Activated naive CD8-positive, alpha-beta T cell treated with anti-CD3 and anti-CD28 coated beads for 36 hours (primary cell): ENCODE results near the gene TLCD2. TPM values are rescaled to one million over a fixed set of nuclear protein-coding genes. Genes with fewer than 3 reads are reported as not detected.
A peak's percentile ranks its signal among the peaks of the same experiment; 100 is the strongest.
"Not testable (repeated sequence)": the region's sequence is repeated elsewhere in the genome, so short reads cannot be mapped to it uniquely, and the experiment has no call there.

ENCODE experiments used
- DNase-seq: peaks from one replicate; pipeline ENCODE4 v3.0.0; 2021
- H3K27ac Mint-ChIP-seq: one replicate; pipeline ENCODE4 v1.8.0; 2022; ENCODE audit warnings: mild to moderate bottlenecking, moderate library complexity, mixed read lengths
- H3K27me3 Mint-ChIP-seq: one replicate; pipeline ENCODE4 v1.8.0; 2022; ENCODE audit warnings: mild to moderate bottlenecking, mixed read lengths
- H3K36me3 Mint-ChIP-seq: one replicate; pipeline ENCODE4 v1.8.0; 2021; ENCODE audit warnings: mild to moderate bottlenecking, mixed read lengths
- H3K4me1 Mint-ChIP-seq: one replicate; pipeline ENCODE4 v1.8.0; 2021; ENCODE audit warnings: mixed read lengths
- H3K4me3 Mint-ChIP-seq: one replicate; pipeline ENCODE4 v1.8.0; 2022; ENCODE audit warnings: mild to moderate bottlenecking, moderate library complexity, mixed read lengths
- H3K9me3 Mint-ChIP-seq: one replicate; pipeline ENCODE4 v1.8.0; 2022; ENCODE audit warnings: mixed read lengths
- total RNA-seq, 2 experiments: library from RNA; stranded (reverse); gene quantifications; one replicate each; pipeline ENCODE4 v1.2.3, GENCODE V29; 2021

TLCD2 gene
- total RNA-seq, 2 experiments from 2014 or later: 0.04 to 0.06 TPM

- no peak for DNase-seq
- Mint-ChIP-seq H3K36me3 (no peaks in the 10 kb centered on the region), H3K27ac (no peak overlapping the region), H3K4me1 (no peaks in the 10 kb centered on the region), H3K27me3 (no peaks in the 10 kb centered on the region), H3K9me3 (no peaks in the 10 kb centered on the region), H3K4me3 (no peak overlapping the region)
Observed at GRCh38 chr17:1690544-1691221, 19.5 kb downstream of the TLCD2 start.

- not testable (repeated sequence) for H3K4me3 Mint-ChIP-seq, H3K27ac Mint-ChIP-seq, H3K9me3 Mint-ChIP-seq, DNase-seq, H3K27me3 Mint-ChIP-seq
- Mint-ChIP-seq H3K4me1 (peaks cover 14% of the 10 kb centered on the region), H3K36me3 (peaks cover 12% of the 10 kb centered on the region)
Observed at GRCh38 chr17:1688405-1688804, 21.8 kb downstream of the TLCD2 start.

- H3K36me3 Mint-ChIP-seq: peaks cover 27% of the 10 kb centered on the region
- H3K4me3 Mint-ChIP-seq: no peak overlapping the region
- no peak for DNase-seq
- no peak overlapping the region for H3K27ac Mint-ChIP-seq
- H3K4me1 Mint-ChIP-seq: peaks cover 28% of the 10 kb centered on the region
- H3K9me3 Mint-ChIP-seq: no peaks in the 10 kb centered on the region
- no peaks in the 10 kb centered on the region for H3K27me3 Mint-ChIP-seq
Observed at GRCh38 chr17:1686086-1686485, 24.1 kb downstream of the TLCD2 start.

- Mint-ChIP-seq H3K27me3 (no peaks in the 10 kb centered on the region), H3K27ac (peak within 1 kb of the TSS; percentile 95), H3K4me1 (peaks cover 28% of the 10 kb centered on the region), H3K4me3 (peak within 1 kb of the TSS; percentile 98), H3K36me3 (peaks cover 32% of the 10 kb centered on the region), H3K9me3 (no peaks in the 10 kb centered on the region)
- peak; percentile 98 for DNase-seq
Observed at GRCh38 chr17:1684378-1685189, 25.6 kb downstream of the TLCD2 start, which contains the start of gene PRPF8. PRPF8 (minus strand) TSS chr17:1684867; CDS start chr17:1684571, 296 bp downstream.

- Mint-ChIP-seq H3K27me3 (no peaks in the 10 kb centered on the region), H3K9me3 (no peaks in the 10 kb centered on the region), H3K4me3 (peak overlapping the region; percentile 98), H3K4me1 (peaks cover 28% of the 10 kb centered on the region), H3K27ac (peak overlapping the region; percentile 95), H3K36me3 (peaks cover 37% of the 10 kb centered on the region)
- no peak for DNase-seq
Observed at GRCh38 chr17:1683459-1683858, 26.7 kb downstream of the TLCD2 start.

- no peak overlapping the region for H3K4me3 Mint-ChIP-seq
- H3K27me3 Mint-ChIP-seq: no peaks in the 10 kb centered on the region
- peaks cover 43% of the 10 kb centered on the region for H3K36me3 Mint-ChIP-seq
- H3K27ac Mint-ChIP-seq: no peak overlapping the region
- no peaks in the 10 kb centered on the region for H3K9me3 Mint-ChIP-seq
- H3K4me1 Mint-ChIP-seq: peaks cover 3% of the 10 kb centered on the region
- no peak for DNase-seq
Observed at GRCh38 chr17:1676401-1676800, 33.8 kb downstream of the TLCD2 start.

GRCh38 chr17:1673041-1673785 is 37.0 kb downstream of the TLCD2 start:
- Mint-ChIP-seq H3K27me3 (no peaks in the 10 kb centered on the region), H3K27ac (peak overlapping the region; percentile 12), H3K4me1 (peaks cover 6% of the 10 kb centered on the region), H3K4me3 (no peak overlapping the region), H3K36me3 (peaks cover 49% of the 10 kb centered on the region), H3K9me3 (no peaks in the 10 kb centered on the region)
- no peak for DNase-seq

GRCh38 chr17:1663934-1664333 is 46.2 kb downstream of the TLCD2 start:
- not testable (repeated sequence) for H3K9me3 Mint-ChIP-seq, H3K27me3 Mint-ChIP-seq, H3K4me1 Mint-ChIP-seq, H3K4me3 Mint-ChIP-seq, H3K27ac Mint-ChIP-seq, DNase-seq
- H3K36me3 Mint-ChIP-seq: peaks cover 46% of the 10 kb centered on the region

- peaks cover 55% of the 10 kb centered on the region for H3K36me3 Mint-ChIP-seq
- H3K4me1 Mint-ChIP-seq: no peaks in the 10 kb centered on the region
- H3K9me3 Mint-ChIP-seq: no peaks in the 10 kb centered on the region
- H3K27me3 Mint-ChIP-seq: no peaks in the 10 kb centered on the region
- H3K4me3 Mint-ChIP-seq: no peak overlapping the region
- no peak for DNase-seq
- no peak overlapping the region for H3K27ac Mint-ChIP-seq
Observed at GRCh38 chr17:1661045-1661444, 49.1 kb downstream of the TLCD2 start.

GRCh38 chr17:1658100-1658499 is 52.1 kb downstream of the TLCD2 start:
- DNase-seq: no peak
- Mint-ChIP-seq H3K27ac (no peak overlapping the region), H3K4me1 (no peaks in the 10 kb centered on the region), H3K9me3 (no peaks in the 10 kb centered on the region), H3K4me3 (no peak overlapping the region), H3K27me3 (no peaks in the 10 kb centered on the region), H3K36me3 (peaks cover 67% of the 10 kb centered on the region)

- H3K36me3 Mint-ChIP-seq: peaks cover 41% of the 10 kb centered on the region
- H3K4me3 Mint-ChIP-seq: no peak overlapping the region
- H3K27me3 Mint-ChIP-seq: no peaks in the 10 kb centered on the region
- H3K27ac Mint-ChIP-seq: no peak overlapping the region
- H3K4me1 Mint-ChIP-seq: peaks cover 10% of the 10 kb centered on the region
- no peaks in the 10 kb centered on the region for H3K9me3 Mint-ChIP-seq
- no peak for DNase-seq
Observed at GRCh38 chr17:1653735-1654134, 56.4 kb downstream of the TLCD2 start.

- not testable (repeated sequence) for H3K4me3 Mint-ChIP-seq, H3K27me3 Mint-ChIP-seq, DNase-seq, H3K27ac Mint-ChIP-seq, H3K9me3 Mint-ChIP-seq
- Mint-ChIP-seq H3K36me3 (peaks cover 32% of the 10 kb centered on the region), H3K4me1 (peaks cover 13% of the 10 kb centered on the region)
Observed at GRCh38 chr17:1652794-1653193, 57.4 kb downstream of the TLCD2 start.
